ENCODE results near the gene MBP.

The MBP gene

GRCh38 chr18:76936877-76937276, 195.7 kb downstream of the MBP start:
- no peak for TF ChIP-seq CTCF (conservative IDR thresholded peaks at IDR 0.05; ENCODE audit: low read depth, low read length)
- no peak for DNase-seq (ENCODE audit: low read depth)
- H3K4me3 ChIP-seq (ENCODE audit: low read length) = no peak overlapping the region

- no peak overlapping the region for H3K4me3 ChIP-seq (ENCODE audit: low read length)
- DNase-seq (ENCODE audit: low read depth) = no peak
- no peak for TF ChIP-seq CTCF (conservative IDR thresholded peaks at IDR 0.05; ENCODE audit: low read depth, low read length)
These were observed 196.8 kb downstream of the MBP start for GRCh38 chr18:76935722-76936337.

- TF ChIP-seq CTCF (conservative IDR thresholded peaks at IDR 0.05; ENCODE audit: low read depth, low read length) = no peak
- no peak for DNase-seq (ENCODE audit: low read depth)
These were observed 200.4 kb downstream of the MBP start for GRCh38 chr18:76932026-76932819.

GRCh38 chr18:76931171-76931570, 201.4 kb downstream of the MBP start:
- no peak overlapping the region for H3K4me3 ChIP-seq (ENCODE audit: low read length)
- TF ChIP-seq CTCF (conservative IDR thresholded peaks at IDR 0.05; ENCODE audit: low read depth, low read length) = no peak
- DNase-seq (ENCODE audit: low read depth) = no peak

More at GRCh38 chr18:76932026-76932819, 200.4 kb downstream of the MBP start:
- no peak overlapping the region for H3K4me3 ChIP-seq (ENCODE audit: low read length)
